ENCODE results near the gene NUMA1.

The NUMA1 gene

DNA sequence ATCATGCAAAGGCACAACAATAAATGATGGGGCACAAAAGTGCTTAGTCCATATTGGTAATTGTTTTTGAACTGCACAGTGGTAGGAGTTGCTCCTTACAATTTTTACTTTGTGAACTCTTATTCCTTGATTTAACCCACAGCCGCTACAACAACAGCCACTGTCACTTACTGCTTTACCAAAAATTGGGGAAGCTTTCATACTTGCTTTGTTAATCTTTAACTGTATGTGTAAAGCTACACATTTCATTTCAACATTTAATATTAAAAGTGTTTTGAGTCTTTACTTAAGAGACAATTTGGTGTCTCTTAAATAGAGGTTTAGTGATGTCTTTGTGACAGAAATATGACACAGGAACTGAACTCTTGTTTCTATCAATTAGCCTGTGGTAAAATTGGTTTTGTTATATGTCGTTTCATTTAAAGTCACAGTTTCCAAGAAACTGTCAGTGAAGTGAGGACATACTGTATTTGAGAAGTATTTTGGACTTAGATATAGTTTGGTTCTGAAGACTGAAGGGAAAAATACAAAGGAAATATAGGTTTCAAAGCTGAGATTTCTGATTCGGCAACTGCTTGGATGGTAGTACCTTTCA lies 88.1 kb downstream of the NUMA1 start:
- TF ChIP-seq, protein P1, sequence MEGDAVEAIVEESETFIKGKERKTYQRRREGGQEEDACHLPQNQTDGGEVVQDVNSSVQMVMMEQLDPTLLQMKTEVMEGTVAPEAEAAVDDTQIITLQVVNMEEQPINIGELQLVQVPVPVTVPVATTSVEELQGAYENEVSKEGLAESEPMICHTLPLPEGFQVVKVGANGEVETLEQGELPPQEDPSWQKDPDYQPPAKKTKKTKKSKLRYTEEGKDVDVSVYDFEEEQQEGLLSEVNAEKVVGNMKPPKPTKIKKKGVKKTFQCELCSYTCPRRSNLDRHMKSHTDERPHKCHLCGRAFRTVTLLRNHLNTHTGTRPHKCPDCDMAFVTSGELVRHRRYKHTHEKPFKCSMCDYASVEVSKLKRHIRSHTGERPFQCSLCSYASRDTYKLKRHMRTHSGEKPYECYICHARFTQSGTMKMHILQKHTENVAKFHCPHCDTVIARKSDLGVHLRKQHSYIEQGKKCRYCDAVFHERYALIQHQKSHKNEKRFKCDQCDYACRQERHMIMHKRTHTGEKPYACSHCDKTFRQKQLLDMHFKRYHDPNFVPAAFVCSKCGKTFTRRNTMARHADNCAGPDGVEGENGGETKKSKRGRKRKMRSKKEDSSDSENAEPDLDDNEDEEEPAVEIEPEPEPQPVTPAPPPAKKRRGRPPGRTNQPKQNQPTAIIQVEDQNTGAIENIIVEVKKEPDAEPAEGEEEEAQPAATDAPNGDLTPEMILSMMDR (IDR thresholded peaks at IDR 0.05; ENCODE audit: low read depth, low read length, missing control alignments): no peak
- Histone ChIP-seq H3K4me3 (ENCODE audit: low read depth, low read length) (no peak overlapping the region), H3K36me3 (replicated peaks) (peaks cover 22% of the 10 kb centered on the region), H3K27me3 (replicated peaks) (no peaks in the 10 kb centered on the region), H3K27ac (no peak overlapping the region)
- DNase-seq: no peak
- in situ Hi-C loops (cut with HindIII; ENCODE audit: low pct_ligation_motif_present, low sequenced_read_pairs): no loop called here

DNA sequence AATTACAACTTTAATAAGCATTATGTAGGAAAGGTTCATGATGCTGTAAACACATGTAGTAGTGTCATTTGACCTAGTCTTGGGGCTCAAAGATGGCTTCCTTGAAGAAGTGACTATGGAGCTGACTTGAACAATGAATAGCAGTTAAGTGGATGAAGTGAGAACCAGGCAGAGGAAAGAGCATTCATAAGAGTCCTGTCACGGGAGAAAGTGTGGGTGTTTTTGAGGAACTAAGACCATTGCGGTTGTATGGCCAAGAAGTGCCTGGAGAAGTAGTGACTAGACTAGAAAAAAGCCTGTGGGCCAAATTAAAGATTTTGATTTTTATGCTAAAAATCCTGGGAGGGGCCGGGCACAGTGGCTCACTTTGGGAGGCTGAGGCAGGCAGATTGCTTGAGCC lies 88.8 kb downstream of the NUMA1 start:
- in situ Hi-C loops (cut with HindIII; ENCODE audit: low pct_ligation_motif_present, low sequenced_read_pairs): no loop called here
- no peak for DNase-seq
- H3K27ac ChIP-seq: no peak overlapping the region

DNA sequence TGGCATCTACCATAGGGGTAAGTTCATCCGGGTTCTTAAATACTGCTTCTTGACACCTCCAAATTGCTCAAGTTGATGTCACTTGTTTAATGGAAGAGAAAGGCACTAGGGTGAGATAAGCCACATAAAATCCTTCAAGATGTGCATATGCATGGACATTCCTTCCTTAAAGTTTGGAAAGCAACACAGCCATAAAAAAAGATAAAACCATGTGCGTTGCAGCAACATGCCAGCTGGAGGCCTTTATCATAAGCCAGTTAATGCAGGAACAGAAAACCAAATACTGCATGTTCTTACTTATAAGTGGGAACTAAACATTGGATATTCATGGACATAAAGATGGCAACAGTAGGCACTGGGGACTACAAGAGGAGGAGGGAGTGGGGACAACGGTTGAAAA lies 89.6 kb downstream of the NUMA1 start:
- Histone ChIP-seq H3K36me3 (replicated peaks) (peaks cover 18% of the 10 kb centered on the region), H3K27me3 (replicated peaks) (no peaks in the 10 kb centered on the region), H3K27ac (no peak overlapping the region), H3K4me3 (ENCODE audit: low read depth, low read length) (no peak overlapping the region)
- TF ChIP-seq, protein P1 (IDR thresholded peaks at IDR 0.05; ENCODE audit: low read depth, low read length, missing control alignments): no peak
- in situ Hi-C loops (cut with HindIII; ENCODE audit: low pct_ligation_motif_present, low sequenced_read_pairs): no loop called here
- DNase-seq: no peak

More for the DNA sequence above, 88.8 kb downstream of the NUMA1 start:
- TF ChIP-seq, protein P1 (IDR thresholded peaks at IDR 0.05; ENCODE audit: low read depth, low read length, missing control alignments): no peak
- Histone ChIP-seq H3K4me3 (ENCODE audit: low read depth, low read length) (no peak overlapping the region), H3K36me3 (replicated peaks) (peaks cover 16% of the 10 kb centered on the region), H3K27me3 (replicated peaks) (no peaks in the 10 kb centered on the region)

DNA sequence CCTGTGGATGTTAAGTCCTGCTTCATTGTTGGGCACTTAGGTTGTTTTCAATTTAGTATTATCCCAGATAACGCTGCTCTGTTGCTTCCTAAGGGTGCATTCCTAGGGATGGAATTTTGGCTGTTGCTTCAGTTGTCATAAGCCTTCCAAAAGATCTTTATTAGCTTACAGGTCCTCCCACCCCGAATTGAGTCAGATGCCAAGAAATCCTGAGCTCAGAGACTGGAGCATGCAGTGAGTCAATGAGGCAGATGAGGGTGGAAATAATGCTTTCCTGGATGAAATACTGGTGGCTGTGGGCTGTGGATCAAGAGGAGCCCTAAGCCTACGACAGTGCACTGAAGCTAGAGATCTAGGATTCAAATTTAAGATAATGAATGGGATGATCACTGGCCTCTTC lies 92.3 kb downstream of the NUMA1 start:
- no peaks in the 10 kb centered on the region for H3K27me3 ChIP-seq (replicated peaks)
- in situ Hi-C loops (cut with HindIII; ENCODE audit: low pct_ligation_motif_present, low sequenced_read_pairs): no loop called here
- no peak overlapping the region for H3K4me3 ChIP-seq (ENCODE audit: low read depth, low read length)
- TF ChIP-seq, protein P1 (IDR thresholded peaks at IDR 0.05; ENCODE audit: low read depth, low read length, missing control alignments): no peak
- no peak overlapping the region for H3K27ac ChIP-seq
- H3K36me3 ChIP-seq (replicated peaks): peaks cover 26% of the 10 kb centered on the region
- peak; percentile 24 for DNase-seq

DNA sequence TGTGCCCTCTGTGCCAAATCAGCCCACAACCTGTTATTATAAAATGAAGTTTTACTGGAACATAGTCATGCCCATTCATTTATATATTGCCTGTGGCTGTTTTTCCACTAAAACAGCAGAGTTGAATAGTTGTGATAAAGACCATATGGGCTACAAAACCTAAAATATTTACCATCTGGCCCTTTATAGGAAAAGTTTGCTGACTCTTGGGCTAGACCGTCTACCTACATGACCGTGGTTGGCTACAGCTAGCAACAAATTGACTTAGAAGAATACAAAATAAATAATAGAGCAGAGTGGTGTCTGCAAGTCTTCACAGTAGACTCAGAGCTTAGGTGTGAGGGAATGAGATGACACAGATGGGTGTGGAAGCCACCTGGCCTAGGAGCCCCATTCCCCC lies 92.8 kb downstream of the NUMA1 start:
- DNase-seq: no peak
- in situ Hi-C loops (cut with HindIII; ENCODE audit: low pct_ligation_motif_present, low sequenced_read_pairs): no loop called here
- H3K4me3 ChIP-seq (ENCODE audit: low read depth, low read length): no peak overlapping the region
- H3K27me3 ChIP-seq (replicated peaks): no peaks in the 10 kb centered on the region
- TF ChIP-seq, protein P1 (IDR thresholded peaks at IDR 0.05; ENCODE audit: low read depth, low read length, missing control alignments): no peak
- peaks cover 26% of the 10 kb centered on the region for H3K36me3 ChIP-seq (replicated peaks)
- H3K27ac ChIP-seq: no peak overlapping the region

DNA sequence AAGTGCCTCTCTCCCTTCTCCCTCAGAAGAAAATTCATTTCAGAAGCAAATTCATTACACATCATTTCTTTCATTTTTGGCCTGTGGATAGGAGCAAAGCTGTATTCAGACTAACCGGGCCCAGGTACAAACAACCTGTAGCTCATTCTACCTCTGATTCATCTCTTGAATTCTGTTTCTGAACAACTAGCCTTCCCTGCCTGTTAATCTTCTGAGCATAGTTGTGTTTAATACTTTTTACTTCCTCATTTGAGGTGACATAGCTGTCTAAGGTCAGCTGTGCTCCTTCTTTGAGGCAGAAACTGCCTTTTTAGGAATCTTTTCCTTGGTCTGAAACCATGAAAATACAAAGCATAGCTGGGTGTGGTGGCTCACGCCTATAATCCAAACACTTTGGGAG lies 94.2 kb downstream of the NUMA1 start:
- peaks cover 26% of the 10 kb centered on the region for H3K36me3 ChIP-seq (replicated peaks)
- H3K4me3 ChIP-seq (ENCODE audit: low read depth, low read length): no peak overlapping the region
- in situ Hi-C loops (cut with HindIII; ENCODE audit: low pct_ligation_motif_present, low sequenced_read_pairs): no loop called here
- no peak for DNase-seq
- H3K27ac ChIP-seq: no peak overlapping the region
- TF ChIP-seq, protein P1 (IDR thresholded peaks at IDR 0.05; ENCODE audit: low read depth, low read length, missing control alignments): no peak
- no peaks in the 10 kb centered on the region for H3K27me3 ChIP-seq (replicated peaks)

All from brain microvascular endothelial cell (primary cell).